AG10803 (cell line): Measurements from ENCODE around the gene PMEPA1.

ENCODE experiments used
- DNase-seq: peaks from one replicate; pipeline ENCODE4 v3.0.0; 2010; ENCODE audit warnings: low read depth
- H3K4me3 ChIP-seq: 2 replicates; pipeline ENCODE4 v1.5.1; 2011; ENCODE audit warnings: mild to moderate bottlenecking, low read length, control low read depth
- TF ChIP-seq, protein P1 (sequence below): conservative IDR thresholded peaks from 2 replicates; pipeline ENCODE4 v1.5.1; 2011; ENCODE audit warnings: mild to moderate bottlenecking, low read length, control low read depth, inconsistent platforms

PMEPA1 gene

DNA sequence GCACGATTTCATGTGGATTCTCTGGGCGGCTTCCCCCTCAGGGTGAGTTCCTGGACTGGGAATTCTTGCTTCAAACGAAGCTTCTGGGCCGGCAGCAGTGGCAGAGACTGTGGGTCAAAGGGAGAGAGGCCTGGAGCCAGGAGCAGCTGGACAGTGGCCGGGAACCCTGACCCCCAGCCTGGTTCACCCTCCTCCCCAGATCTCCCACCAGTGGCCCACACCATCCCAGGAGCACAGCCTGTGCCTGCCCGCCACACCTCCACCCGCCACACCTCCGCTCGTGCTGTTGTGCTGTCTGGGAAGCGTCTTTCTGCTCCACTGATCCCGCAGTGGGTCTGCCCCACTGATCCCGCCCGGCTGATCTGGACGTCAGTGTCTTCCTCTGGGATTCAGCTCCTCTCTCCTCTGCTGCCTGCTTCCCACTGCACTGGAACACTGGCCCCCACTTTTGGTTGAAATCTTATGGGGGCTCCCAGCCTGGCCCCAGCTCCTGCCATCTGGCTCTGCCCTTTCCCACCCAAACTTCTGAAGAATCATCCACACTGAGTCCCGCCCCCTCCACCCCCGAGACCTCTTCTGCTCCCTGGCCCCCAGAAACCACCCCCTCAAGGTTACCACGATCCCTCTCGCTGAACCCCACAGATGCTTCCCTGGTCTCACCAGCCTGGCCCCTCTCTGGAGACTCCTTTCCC, 99.4 kb downstream of the PMEPA1 start:
- no peak for DNase-seq
- TF ChIP-seq, protein P1, sequence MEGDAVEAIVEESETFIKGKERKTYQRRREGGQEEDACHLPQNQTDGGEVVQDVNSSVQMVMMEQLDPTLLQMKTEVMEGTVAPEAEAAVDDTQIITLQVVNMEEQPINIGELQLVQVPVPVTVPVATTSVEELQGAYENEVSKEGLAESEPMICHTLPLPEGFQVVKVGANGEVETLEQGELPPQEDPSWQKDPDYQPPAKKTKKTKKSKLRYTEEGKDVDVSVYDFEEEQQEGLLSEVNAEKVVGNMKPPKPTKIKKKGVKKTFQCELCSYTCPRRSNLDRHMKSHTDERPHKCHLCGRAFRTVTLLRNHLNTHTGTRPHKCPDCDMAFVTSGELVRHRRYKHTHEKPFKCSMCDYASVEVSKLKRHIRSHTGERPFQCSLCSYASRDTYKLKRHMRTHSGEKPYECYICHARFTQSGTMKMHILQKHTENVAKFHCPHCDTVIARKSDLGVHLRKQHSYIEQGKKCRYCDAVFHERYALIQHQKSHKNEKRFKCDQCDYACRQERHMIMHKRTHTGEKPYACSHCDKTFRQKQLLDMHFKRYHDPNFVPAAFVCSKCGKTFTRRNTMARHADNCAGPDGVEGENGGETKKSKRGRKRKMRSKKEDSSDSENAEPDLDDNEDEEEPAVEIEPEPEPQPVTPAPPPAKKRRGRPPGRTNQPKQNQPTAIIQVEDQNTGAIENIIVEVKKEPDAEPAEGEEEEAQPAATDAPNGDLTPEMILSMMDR, result no peak
- no peak overlapping the region for H3K4me3 ChIP-seq

DNA sequence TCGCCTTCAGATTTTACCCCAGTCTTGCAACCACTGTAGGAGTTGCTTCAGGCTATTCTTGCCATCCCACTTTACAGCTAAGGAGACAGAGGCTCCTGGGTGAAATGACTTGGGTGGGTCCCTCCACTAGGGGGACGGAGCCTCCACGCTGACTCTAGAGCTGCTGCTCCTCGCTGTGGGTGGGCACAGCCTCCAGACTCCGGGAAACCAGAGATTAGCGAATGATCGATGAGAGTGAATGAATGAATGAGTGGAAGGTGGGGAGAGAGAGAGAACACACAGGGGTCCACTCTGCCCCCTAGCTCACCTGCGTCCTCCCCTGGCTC, 100.0 kb downstream of the PMEPA1 start:
- TF ChIP-seq, protein P1, result no peak
- H3K4me3 ChIP-seq, result no peak overlapping the region
- no peak for DNase-seq

DNA sequence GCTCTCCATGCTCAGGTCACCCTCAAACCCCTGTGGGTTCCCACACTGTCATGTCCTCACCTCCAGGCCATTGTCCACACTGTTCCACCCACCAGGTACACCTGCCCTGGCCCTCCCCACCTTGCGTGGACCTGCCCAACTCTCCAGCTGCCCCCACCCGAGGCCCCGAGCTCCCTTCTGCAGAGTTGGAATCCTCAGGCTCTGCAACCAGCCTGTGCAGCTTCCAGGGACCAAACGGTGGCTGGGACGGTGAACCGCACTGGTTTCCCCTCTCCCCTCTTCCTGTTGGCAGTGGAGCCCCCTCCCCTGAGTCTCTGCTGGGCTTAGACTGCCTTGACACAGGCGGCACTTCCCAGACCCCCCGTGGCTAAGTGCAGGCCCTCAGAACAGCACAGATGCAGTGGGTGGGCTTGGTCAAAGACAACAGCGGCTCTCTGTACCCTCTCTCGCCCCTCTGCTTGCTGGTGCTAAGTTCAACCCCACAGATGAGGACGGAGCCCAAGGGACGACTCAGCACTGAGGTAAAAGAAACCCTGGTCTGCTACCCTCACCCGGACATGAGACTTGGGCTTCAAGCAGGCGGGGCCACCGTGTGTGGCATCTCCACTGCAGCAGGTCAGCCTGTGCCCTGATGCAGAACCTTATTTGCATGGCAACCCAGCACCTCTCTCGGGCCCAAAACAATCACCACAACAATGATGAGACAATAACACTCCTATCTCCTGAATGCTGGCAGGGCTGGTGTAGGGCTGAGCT, 100.6 kb downstream of the PMEPA1 start:
- TF ChIP-seq, protein P1, result no peak
- DNase-seq, result no peak
- no peak overlapping the region for H3K4me3 ChIP-seq

DNA sequence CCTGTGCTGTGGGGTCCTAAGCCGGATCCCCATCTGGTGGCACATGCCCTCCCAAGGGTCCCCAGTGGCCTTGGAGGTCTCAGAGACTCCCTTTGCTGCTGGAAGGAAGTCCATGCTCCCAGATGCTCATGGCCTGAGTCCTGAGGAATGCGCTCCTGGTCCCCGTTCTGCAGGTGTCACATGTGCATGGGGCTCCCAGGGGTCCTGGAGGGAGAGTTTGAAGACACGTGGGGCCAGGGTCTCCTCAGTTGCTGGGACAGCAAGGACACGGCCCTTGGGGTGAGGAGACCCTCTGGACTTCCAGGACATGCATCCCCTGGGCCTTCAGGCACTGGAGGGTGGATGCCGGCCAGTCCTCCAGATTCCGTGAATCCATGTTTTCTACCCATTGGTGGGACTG, 101.3 kb downstream of the PMEPA1 start:
- no peak for DNase-seq
- TF ChIP-seq, protein P1, result no peak
- no peak overlapping the region for H3K4me3 ChIP-seq

DNA sequence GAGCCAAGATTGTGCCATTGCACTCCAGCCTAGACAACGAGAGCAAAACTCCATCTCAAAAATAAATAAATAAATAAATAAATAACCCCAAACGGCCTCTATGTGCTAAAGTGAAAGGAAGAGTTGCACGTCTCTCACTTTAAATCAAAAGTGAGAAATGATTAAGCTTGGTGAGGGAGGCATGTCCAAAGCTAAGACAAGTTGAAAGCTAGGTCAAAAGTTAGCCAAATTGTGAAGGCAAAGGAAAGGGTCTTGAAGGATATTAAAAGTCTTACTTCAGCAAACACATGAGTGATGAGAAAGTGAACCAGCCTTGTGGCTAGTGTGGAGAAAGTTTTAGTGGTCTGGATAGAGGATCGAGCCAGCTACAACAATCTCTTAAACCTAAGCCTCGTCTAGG, 103.9 kb downstream of the PMEPA1 start:
- TF ChIP-seq, protein P1, result no peak
- DNase-seq, result no peak
- H3K4me3 ChIP-seq, result no peak overlapping the region

DNA sequence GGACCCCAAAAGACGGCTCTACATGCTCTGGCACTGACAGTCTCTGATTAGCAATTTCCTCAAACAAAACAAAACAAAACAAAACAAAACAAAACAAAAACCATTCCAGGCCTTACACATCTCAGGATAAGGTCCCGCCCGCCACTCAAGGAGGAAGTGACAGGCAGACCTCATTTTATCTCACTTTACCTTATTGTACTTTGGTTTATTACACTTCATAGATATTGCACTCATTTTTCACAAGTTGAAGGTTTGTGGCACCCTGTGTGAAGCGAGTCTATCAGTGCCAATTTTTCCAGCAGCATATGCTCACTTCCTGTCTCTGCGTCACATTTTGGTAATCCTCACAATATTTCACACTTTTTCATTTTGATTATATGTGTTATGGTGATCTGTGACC, 104.8 kb downstream of the PMEPA1 start:
- H3K4me3 ChIP-seq, result no peak overlapping the region
- DNase-seq, result no peak
- TF ChIP-seq, protein P1, result no peak

DNA sequence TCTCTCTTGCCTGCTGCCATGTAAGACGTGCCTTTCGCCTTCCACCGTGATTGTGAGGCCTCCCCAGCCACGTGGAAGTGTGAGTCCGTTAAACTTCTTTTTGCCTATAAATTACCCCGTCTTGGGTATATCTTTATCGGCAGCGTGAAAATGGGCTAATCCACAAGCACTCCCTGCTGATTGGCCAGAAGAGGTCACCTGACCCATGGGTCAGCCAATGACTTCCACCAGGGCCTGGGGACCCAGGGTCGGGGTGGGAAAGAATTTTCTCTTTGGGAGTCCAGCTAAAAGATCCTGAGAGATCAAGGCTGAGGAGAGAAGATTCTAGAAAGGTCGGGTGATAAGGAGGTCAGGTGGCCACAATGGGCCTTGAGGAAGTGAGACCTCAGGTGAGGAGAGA, 106.7 kb downstream of the PMEPA1 start:
- TF ChIP-seq, protein P1, result no peak
- no peak overlapping the region for H3K4me3 ChIP-seq
- no peak for DNase-seq
